Measurements from ENCODE around the gene UNC93B1. TPM values are rescaled to one million over a fixed set of nuclear protein-coding genes. Genes with fewer than 3 reads are reported as not detected.

Gene UNC93B1, protein sequence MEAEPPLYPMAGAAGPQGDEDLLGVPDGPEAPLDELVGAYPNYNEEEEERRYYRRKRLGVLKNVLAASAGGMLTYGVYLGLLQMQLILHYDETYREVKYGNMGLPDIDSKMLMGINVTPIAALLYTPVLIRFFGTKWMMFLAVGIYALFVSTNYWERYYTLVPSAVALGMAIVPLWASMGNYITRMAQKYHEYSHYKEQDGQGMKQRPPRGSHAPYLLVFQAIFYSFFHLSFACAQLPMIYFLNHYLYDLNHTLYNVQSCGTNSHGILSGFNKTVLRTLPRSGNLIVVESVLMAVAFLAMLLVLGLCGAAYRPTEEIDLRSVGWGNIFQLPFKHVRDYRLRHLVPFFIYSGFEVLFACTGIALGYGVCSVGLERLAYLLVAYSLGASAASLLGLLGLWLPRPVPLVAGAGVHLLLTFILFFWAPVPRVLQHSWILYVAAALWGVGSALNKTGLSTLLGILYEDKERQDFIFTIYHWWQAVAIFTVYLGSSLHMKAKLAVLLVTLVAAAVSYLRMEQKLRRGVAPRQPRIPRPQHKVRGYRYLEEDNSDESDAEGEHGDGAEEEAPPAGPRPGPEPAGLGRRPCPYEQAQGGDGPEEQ
- total RNA-seq = 10 to 100 TPM; 24.7 to 27.2 TPM
- total RNA-seq = 26.2 to 33.5 reads per million in 2 donors

DNA sequence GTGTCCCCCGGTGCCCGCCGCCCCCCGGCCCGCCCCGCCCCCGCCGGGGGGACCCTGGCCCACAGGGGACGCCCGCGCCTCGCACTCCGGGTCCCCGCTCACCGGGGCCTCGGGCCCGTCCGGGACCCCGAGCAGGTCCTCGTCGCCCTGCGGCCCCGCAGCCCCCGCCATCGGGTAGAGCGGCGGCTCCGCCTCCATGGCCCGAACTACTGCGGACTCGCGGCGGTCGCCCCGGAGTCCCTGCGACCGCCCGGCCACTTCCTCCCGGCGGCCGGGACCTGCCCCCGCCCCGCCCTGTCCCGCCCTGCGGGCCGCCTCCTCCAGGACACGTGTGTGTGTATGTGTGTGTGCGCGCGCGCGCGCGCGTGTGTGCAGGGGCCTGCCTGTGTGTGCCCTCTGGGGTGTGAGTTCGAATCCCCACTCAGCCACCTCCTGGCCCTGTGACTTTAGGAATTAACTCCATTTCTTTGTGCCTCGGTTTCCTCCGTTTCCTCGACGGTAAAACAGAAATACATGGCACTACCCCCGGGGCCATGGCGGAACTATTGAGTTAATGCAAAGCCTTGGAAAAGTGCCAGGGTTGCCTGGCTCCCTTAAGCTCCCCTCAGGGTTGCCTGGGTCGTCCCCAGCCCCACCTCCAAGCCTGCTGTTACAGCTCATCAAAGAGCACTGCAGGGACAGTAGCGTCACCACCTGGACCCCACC lies at the start of gene UNC93B1:
TSS of gene UNC93B1 (minus strand) at position 252 of the 705 bp plus-strand sequence. CDS start at position 198, 54 bp downstream.
- peaks cover 3% of the 10 kb centered on the region for H3K27me3 Mint-ChIP-seq
- peaks cover 11% of the 10 kb centered on the region for H3K4me1 Mint-ChIP-seq
- peak within 1 kb of the TSS; percentile 91 for H3K4me3 Mint-ChIP-seq
- no peaks in the 10 kb centered on the region for H3K9me3 ChIP-seq (ENCODE audit: control insufficient read depth, low read length, poor library complexity, severe bottlenecking)
- ATAC-seq (peak; percentile 88), DNase-seq (peak; percentile 62 to 67 (median 64))
- H3K36me3 Mint-ChIP-seq (ENCODE audit: low read depth) = no peaks in the 10 kb centered on the region
- H3K27ac Mint-ChIP-seq = peak within 1 kb of the TSS; percentile 77

DNA sequence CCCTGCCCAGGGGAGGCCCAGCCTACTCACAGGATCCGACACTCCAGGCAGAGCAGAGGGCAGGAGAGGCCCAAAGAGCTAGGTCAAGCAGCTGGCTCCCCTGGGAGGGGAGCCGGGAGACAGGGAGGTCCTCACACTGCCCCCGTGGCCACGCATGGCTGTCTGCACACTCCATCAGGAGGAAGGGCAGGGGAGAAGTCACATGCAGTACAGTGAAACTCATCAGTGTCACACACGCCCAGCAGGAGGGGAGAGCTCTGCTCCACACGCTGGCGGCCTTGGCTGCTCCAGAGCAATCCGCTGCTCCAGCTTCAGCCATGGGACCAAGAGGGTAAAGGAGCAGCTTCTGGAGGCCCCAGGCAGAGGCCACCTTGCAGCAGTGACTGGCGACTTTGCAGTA lies 49.2 kb upstream of the UNC93B1 start:
- no peaks in the 10 kb centered on the region for H3K9me3 ChIP-seq (ENCODE audit: control insufficient read depth, low read length, poor library complexity, severe bottlenecking)
- Mint-ChIP-seq H3K27ac (peak overlapping the region; percentile 74), H3K4me3 (no peak overlapping the region), H3K36me3 (ENCODE audit: low read depth) (no peaks in the 10 kb centered on the region), H3K4me1 (peaks cover 5% of the 10 kb centered on the region), H3K27me3 (no peaks in the 10 kb centered on the region)
- ATAC-seq = no peak
- no peak for DNase-seq

DNA sequence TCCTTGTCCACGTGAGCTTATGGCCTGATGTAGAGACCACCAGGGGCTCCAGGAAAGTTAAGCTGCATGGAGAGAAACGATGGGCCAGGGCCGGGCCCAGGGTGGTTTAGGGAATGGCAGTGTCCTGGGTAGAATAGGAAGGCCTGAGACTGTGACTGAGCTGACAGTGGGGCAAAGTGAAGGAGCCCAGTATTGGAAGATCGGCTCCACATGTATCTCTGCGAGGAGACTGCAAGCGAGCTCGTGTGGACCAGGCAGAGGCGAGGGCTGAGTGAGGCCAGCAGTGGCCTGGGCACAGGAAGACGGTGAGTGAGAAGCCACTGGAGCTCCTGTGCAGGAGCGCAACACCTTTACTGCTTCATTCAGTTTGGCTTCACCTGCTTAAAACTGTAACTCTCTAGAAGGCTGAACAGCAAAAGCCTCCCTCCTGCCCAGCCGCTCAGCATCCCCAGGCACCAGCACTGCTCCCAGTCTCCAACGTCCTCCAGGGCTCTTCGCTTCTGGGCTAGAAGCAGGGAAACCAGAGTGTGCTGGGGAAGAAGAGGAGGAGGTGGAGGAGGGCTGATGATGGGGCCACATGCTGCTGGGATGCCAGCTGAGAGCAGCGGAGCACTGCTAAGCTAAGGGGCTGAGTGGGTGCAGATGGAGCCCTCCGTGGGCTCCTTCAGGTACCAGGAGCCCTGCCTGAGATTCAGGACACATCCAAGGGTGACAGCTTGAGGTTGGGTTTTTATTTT lies 48.4 kb upstream of the UNC93B1 start:
- H3K27ac Mint-ChIP-seq = peak overlapping the region; percentile 74
- DNase-seq (no peak), ATAC-seq (no peak)
- peaks cover 5% of the 10 kb centered on the region for H3K4me1 Mint-ChIP-seq
- no peaks in the 10 kb centered on the region for H3K36me3 Mint-ChIP-seq (ENCODE audit: low read depth)
- no peak overlapping the region for H3K4me3 Mint-ChIP-seq
- H3K9me3 ChIP-seq (ENCODE audit: control insufficient read depth, low read length, poor library complexity, severe bottlenecking) = no peaks in the 10 kb centered on the region
- no peaks in the 10 kb centered on the region for H3K27me3 Mint-ChIP-seq

DNA sequence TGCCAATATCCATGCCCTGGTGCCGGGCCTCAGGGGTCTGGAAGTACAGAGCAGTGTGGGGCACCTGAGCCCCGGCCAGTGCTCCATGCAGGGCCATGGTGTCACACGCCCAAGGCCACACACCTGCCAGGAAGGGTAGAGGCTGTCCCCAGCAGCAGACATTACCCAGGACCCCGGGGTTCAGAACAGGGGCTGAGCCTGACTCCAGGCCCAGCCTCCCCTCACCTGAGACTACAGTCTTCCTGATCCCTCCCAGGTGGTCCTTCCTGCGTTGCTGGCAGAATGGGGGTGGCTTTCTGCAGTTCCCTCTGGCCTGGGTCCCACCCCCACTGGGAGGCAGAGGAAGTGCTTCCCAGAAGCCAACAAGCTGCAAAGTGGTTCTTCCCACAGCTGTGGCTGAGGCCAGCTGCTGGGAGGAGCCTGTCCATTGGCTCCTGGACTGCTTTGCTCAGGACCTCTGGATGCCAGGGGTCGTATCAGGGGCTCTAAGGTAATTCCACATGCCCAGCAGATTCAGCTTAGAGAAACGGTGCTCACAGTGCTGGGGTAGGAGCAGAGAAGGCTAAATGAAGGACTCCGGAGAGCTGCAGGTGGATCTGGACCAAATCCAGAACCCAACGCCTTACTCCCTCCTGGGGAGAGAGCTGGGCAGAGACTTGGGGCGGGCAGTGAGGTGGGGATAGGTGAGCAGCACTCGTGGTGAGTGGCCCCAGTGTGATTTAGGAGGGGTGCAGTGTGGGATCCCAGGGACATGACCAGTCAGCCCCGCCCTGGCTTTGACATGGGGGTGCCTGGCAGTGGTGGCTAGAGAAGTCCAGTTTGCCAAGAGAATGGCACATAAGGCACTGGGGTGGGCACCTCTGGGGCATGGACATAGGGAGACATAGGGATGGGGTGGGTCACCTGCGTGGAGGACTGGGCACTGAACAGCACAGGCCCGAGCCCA lies 47.6 kb upstream of the UNC93B1 start:
- no peaks in the 10 kb centered on the region for H3K36me3 Mint-ChIP-seq (ENCODE audit: low read depth)
- no peak overlapping the region for H3K4me3 Mint-ChIP-seq
- H3K27ac Mint-ChIP-seq = peak overlapping the region; percentile 74
- DNase-seq (no peak), ATAC-seq (no peak)
- H3K4me1 Mint-ChIP-seq = peaks cover 5% of the 10 kb centered on the region
- no peaks in the 10 kb centered on the region for H3K9me3 ChIP-seq (ENCODE audit: control insufficient read depth, low read length, poor library complexity, severe bottlenecking)
- no peaks in the 10 kb centered on the region for H3K27me3 Mint-ChIP-seq

DNA sequence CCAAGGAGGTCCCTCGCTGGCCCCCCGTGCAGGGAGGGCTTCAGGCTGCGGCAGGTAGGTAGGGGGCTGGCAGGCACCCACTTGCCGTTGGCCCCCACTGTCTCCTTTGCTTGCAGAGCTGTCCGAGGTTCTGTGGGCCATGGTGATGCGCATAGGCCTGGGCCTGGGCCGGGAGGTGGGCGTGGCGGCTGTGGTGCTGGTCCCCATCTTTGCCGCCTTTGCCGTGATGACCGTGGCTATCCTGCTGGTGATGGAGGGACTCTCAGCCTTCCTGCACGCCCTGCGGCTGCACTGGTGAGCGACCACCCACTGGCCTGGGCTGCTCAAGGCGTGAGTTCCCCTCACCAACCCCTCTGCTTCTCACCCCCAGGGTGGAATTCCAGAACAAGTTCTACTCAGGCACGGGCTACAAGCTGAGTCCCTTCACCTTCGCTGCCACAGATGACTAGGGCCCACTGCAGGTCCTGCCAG lies 46.5 kb upstream of the UNC93B1 start:
- DNase-seq (no peak), ATAC-seq (no peak)
- no peaks in the 10 kb centered on the region for H3K27me3 Mint-ChIP-seq
- no peaks in the 10 kb centered on the region for H3K9me3 ChIP-seq (ENCODE audit: control insufficient read depth, low read length, poor library complexity, severe bottlenecking)
- peaks cover 2% of the 10 kb centered on the region for H3K4me1 Mint-ChIP-seq
- no peak overlapping the region for H3K4me3 Mint-ChIP-seq
- no peaks in the 10 kb centered on the region for H3K36me3 Mint-ChIP-seq (ENCODE audit: low read depth)
- H3K27ac Mint-ChIP-seq = peak overlapping the region; percentile 24

DNA sequence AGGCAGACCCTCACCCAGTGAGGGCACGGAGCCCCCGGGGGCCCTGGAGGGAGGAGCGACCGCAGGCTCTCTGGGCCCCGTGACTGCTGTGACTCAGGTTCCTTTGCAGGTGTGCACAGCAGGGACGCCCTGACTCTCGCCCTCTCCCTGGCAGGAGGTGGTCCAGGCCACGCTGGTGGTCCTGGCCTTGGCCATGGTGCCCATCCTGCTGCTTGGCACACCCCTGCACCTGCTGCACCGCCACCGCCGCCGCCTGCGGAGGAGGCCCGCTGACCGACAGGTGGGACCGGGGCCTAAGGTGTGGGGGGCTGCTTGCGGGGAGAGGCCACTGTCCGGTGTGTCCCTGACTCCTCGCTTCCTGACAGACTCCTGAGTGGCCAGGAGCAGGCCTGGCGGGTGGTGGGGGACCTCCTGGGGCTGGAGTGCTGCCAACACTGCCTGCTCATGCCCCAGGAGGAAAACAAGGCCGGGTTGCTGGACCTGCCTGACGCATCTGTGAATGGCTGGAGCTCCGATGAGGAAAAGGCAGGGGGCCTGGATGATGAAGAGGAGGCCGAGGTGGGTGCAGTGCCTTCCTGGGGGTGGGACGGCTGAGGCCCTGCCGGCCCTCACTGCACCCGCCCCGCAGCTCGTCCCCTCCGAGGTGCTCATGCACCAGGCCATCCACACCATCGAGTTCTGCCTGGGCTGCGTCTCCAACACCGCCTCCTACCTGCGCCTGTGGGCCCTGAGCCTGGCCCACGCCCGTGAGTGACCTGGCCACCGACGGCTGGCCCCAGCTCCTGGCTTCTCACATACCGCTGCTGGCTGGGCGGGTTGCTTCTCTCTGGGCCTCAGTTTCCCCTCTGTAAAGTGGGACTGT lies 45.8 kb upstream of the UNC93B1 start:
- no peaks in the 10 kb centered on the region for H3K27me3 Mint-ChIP-seq
- no peaks in the 10 kb centered on the region for H3K36me3 Mint-ChIP-seq (ENCODE audit: low read depth)
- H3K9me3 ChIP-seq (ENCODE audit: control insufficient read depth, low read length, poor library complexity, severe bottlenecking) = no peaks in the 10 kb centered on the region
- H3K4me3 Mint-ChIP-seq = no peak overlapping the region
- no peak for DNase-seq
- peaks cover 2% of the 10 kb centered on the region for H3K4me1 Mint-ChIP-seq
- H3K27ac Mint-ChIP-seq = no peak overlapping the region
- no peak for ATAC-seq

DNA sequence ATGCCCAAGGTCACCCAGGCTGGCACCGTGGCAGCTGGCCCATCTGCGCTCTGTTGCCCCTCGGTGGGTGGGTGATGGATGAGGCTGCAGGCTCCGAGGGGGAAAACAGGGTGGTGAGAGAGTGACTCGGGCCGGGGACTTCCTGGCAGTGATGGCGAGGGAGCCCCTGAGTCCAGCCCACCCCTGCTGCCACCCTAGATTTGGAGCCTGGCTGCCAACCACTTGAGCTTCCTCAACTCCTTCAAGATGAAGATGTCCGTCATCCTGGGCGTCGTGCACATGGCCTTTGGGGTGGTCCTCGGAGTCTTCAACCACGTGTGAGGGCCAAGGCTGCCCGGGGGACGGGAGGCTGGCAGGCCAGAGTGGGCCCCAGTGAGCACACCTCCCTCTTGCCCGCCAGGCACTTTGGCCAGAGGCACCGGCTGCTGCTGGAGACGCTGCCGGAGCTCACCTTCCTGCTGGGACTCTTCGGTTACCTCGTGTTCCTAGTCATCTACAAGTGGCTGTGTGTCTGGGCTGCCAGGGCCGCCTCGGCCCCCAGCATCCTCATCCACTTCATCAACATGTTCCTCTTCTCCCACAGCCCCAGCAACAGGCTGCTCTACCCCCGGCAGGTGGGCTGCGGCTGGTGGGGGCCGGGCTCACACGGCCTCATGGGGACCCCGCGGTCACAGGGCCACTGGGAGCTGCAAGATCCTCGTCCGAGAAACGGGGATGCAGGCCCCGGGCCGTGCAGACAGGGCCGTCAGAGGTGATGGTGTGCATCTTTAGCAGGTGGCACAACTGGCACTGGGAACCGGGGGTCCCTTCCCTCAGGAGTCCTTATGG lies 45.0 kb upstream of the UNC93B1 start:
- H3K9me3 ChIP-seq (ENCODE audit: control insufficient read depth, low read length, poor library complexity, severe bottlenecking) = no peaks in the 10 kb centered on the region
- Mint-ChIP-seq H3K27ac (peak overlapping the region; percentile 8), H3K4me1 (peaks cover 5% of the 10 kb centered on the region), H3K36me3 (ENCODE audit: low read depth) (no peaks in the 10 kb centered on the region), H3K27me3 (no peaks in the 10 kb centered on the region), H3K4me3 (no peak overlapping the region)
- DNase-seq = no peak
- no peak for ATAC-seq

DNA sequence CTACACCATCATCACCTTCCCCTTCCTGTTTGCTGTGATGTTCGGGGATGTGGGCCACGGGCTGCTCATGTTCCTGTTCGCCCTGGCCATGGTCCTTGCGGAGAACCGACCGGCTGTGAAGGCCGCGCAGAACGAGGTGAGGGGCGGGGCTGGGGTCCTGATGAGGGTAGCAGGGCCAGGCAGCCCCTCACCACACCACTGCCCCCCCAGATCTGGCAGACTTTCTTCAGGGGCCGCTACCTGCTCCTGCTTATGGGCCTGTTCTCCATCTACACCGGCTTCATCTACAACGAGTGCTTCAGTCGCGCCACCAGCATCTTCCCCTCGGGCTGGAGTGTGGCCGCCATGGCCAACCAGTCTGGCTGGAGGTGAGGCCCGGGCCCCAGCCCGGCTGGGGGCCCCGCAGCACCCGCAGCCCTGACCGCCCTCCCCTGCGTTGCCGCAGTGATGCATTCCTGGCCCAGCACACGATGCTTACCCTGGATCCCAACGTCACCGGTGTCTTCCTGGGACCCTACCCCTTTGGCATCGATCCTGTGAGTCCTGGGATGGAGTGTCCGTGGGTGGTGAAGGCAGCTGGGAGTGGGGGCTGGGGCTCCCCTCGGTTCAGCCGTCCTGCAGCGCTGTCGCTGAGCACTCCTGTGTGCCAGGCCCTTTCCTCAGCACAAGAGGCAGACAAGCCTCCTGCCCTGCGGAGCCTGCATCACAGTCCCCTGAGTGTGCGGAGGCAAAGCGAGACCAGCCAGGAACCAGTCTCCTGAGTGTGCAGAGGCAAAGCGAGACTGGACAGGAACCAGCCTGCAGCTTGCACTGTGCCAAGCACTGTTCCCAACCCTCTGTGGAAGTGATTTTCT lies 43.8 kb upstream of the UNC93B1 start:
- ATAC-seq (no peak), DNase-seq (no peak)
- Mint-ChIP-seq H3K36me3 (ENCODE audit: low read depth) (no peaks in the 10 kb centered on the region), H3K27ac (peak overlapping the region; percentile 14), H3K4me3 (no peak overlapping the region), H3K27me3 (no peaks in the 10 kb centered on the region), H3K4me1 (peaks cover 5% of the 10 kb centered on the region)
- no peaks in the 10 kb centered on the region for H3K9me3 ChIP-seq (ENCODE audit: control insufficient read depth, low read length, poor library complexity, severe bottlenecking)

DNA sequence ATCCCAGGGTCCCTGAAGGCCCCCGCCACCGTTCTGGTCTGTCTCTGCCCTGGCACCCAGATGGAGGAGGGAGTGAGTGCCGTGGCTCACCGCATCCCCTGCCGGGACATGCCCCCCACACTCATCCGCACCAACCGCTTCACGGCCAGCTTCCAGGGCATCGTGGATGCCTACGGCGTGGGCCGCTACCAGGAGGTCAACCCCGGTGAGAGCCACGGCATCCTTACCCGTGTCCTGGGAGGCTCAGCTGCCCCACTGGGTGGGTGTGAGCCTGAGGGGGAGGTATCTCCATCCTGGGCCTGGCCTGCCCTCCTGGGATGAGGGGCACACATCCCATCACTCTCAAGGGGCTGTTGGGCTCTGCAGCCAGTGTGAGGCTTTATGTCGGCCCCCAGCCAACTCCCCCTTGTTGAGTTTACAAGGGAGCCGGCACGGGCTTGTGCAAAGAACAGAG lies 41.0 kb upstream of the UNC93B1 start:
- peaks cover 15% of the 10 kb centered on the region for H3K4me1 Mint-ChIP-seq
- no peaks in the 10 kb centered on the region for H3K9me3 ChIP-seq (ENCODE audit: control insufficient read depth, low read length, poor library complexity, severe bottlenecking)
- ATAC-seq = no peak

DNA sequence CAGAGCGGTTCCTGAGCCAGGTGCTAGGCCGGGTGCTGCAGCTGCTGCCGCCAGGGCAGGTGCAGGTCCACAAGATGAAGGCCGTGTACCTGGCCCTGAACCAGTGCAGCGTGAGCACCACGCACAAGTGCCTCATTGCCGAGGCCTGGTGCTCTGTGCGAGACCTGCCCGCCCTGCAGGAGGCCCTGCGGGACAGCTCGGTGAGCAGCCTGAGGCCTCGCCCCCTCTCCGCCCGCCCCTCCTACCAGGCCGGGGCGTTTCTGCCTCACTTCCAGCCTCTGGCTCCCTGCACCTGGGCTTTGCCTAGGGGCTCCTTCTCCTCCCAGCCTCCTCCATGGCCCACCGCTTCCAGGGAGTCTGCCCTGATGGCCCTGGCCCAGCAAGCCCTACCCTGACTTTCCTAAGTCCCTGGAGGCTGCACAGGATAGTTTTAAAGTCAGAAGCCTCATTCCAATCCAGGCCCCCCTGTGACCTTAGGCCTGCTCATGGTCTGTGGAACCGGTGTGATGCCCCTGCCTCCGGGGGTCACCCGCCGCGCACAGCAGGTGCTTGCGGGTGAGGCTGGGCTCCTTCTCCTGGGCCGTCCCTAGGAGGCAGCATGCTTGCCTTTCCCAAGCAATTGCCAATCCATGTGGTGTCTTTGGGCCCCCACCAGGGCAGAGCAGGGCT lies 40.4 kb upstream of the UNC93B1 start:
- no peak overlapping the region for H3K4me3 Mint-ChIP-seq
- no peak overlapping the region for H3K27ac Mint-ChIP-seq
- peaks cover 18% of the 10 kb centered on the region for H3K4me1 Mint-ChIP-seq
- ATAC-seq (no peak), DNase-seq (no peak)
- no peaks in the 10 kb centered on the region for H3K9me3 ChIP-seq (ENCODE audit: control insufficient read depth, low read length, poor library complexity, severe bottlenecking)
- no peaks in the 10 kb centered on the region for H3K27me3 Mint-ChIP-seq
- H3K36me3 Mint-ChIP-seq (ENCODE audit: low read depth) = no peaks in the 10 kb centered on the region

More for the DNA sequence above, 41.0 kb upstream of the UNC93B1 start:
- H3K36me3 Mint-ChIP-seq (ENCODE audit: low read depth) = no peaks in the 10 kb centered on the region
- no peak for DNase-seq
- no peaks in the 10 kb centered on the region for H3K27me3 Mint-ChIP-seq
- no peak overlapping the region for H3K4me3 Mint-ChIP-seq
- no peak overlapping the region for H3K27ac Mint-ChIP-seq
